WTC11 (cell line): ENCODE data around the gene SPATA13. TPM values are rescaled to one million over a fixed set of nuclear protein-coding genes. Genes with fewer than 3 reads are reported as not detected.

Experiments
- ATAC-seq: fragments of 200-7000 bp; cut with Tn5 transposase; 2 replicates; pipeline ENCODE4 v1.10.0; 2021; ENCODE audit warnings: mild to moderate bottlenecking, moderate library complexity
- CTCF ChIA-PET: fragments of 300-600 bp; sonication (Branson Sonifier 250); formaldehyde crosslinking; loops from one replicate; lab custom pipeline; 2021; ENCODE audit warnings: antibody characterized with exemption; lab: Charles Lee
- POLR2A ChIA-PET: fragments of 350-600 bp; sonication (Branson Sonifier 250); formaldehyde crosslinking; loops from one replicate; lab custom pipeline; 2021; ENCODE audit warnings: antibody characterized with exemption; lab: Charles Lee
- DNase-seq: peaks from one replicate; pipeline ENCODE4 v3.0.0; 2021; ENCODE audit warnings: low spot score
- H3K27ac Mint-ChIP-seq: 2 replicates; pipeline ENCODE4 v1.8.0; 2021; ENCODE audit warnings: mixed read lengths
- H3K27me3 Mint-ChIP-seq: 2 replicates; pipeline ENCODE4 v1.8.0; 2021; ENCODE audit warnings: low read depth, mild to moderate bottlenecking, moderate library complexity, mixed read lengths
- H3K36me3 Mint-ChIP-seq: 2 replicates; pipeline ENCODE4 v1.8.0; 2021; ENCODE audit warnings: mixed read lengths
- H3K4me1 Mint-ChIP-seq: 2 replicates; pipeline ENCODE4 v1.8.0; 2022; ENCODE audit warnings: mixed read lengths
- H3K4me3 Mint-ChIP-seq: 2 replicates; pipeline ENCODE4 v1.8.0; 2021; ENCODE audit warnings: mild to moderate bottlenecking, moderate library complexity, mixed read lengths
- H3K9me3 Mint-ChIP-seq: 2 replicates; pipeline ENCODE4 v1.8.0; 2021; ENCODE audit warnings: mixed read lengths
- ARID4B ChIP-seq: sonication (generic); formaldehyde crosslinking; IDR thresholded peaks from 2 replicates; pipeline ENCODE4 v1.8.0; 2023; ENCODE audit warnings: missing genetic modification reagents, mild to moderate bottlenecking, borderline replicate concordance
- ATF2 ChIP-seq: sonication (generic); formaldehyde crosslinking; IDR thresholded peaks from 2 replicates; pipeline ENCODE4 v1.8.1; 2022; ENCODE audit warnings: low read depth, missing genetic modification reagents, borderline replicate concordance
- E2F1 ChIP-seq: sonication (generic); formaldehyde crosslinking; IDR thresholded peaks from 2 replicates; pipeline ENCODE4 v1.8.0; 2022; ENCODE audit warnings: mild to moderate bottlenecking, missing genetic modification reagents
- ETV6 ChIP-seq: sonication (generic); formaldehyde crosslinking; IDR thresholded peaks from 2 replicates; pipeline ENCODE4 v1.8.1; 2022; ENCODE audit warnings: mild to moderate bottlenecking, missing genetic modification reagents
- JUN ChIP-seq: sonication (generic); formaldehyde crosslinking; IDR thresholded peaks from 2 replicates; pipeline ENCODE4 v1.8.0; 2023; ENCODE audit warnings: mild to moderate bottlenecking, missing genetic modification reagents
- KAT7 ChIP-seq: sonication (generic); formaldehyde crosslinking; IDR thresholded peaks from 2 replicates; pipeline ENCODE4 v1.8.1; 2023; ENCODE audit warnings: missing genetic modification reagents, mild to moderate bottlenecking, borderline replicate concordance
- NR1H2 ChIP-seq: sonication (generic); formaldehyde crosslinking; IDR thresholded peaks from 2 replicates; pipeline ENCODE4 v1.9.0; 2021; ENCODE audit warnings: mild to moderate bottlenecking, moderate library complexity, missing genetic modification reagents
- SMAD4 ChIP-seq: sonication (generic); formaldehyde crosslinking; IDR thresholded peaks from 2 replicates; pipeline ENCODE4 v1.8.0; 2022; ENCODE audit warnings: mild to moderate bottlenecking, missing genetic modification reagents
- TCF7 ChIP-seq: sonication (generic); formaldehyde crosslinking; IDR thresholded peaks from 2 replicates; pipeline ENCODE4 v1.8.0; 2022; ENCODE audit warnings: mild to moderate bottlenecking, low read depth, missing genetic modification reagents, moderate library complexity
- TEAD4 ChIP-seq: sonication (generic); formaldehyde crosslinking; IDR thresholded peaks from 2 replicates; pipeline ENCODE4 v1.8.0; 2022; ENCODE audit warnings: mild to moderate bottlenecking, missing genetic modification reagents
- ZBTB21 ChIP-seq: sonication (generic); formaldehyde crosslinking; IDR thresholded peaks from 2 replicates; pipeline ENCODE4 v1.8.1; 2023; ENCODE audit warnings: mild to moderate bottlenecking, missing genetic modification reagents, borderline replicate concordance
- ZNF121 ChIP-seq: sonication (generic); formaldehyde crosslinking; IDR thresholded peaks from 2 replicates; pipeline ENCODE4 v1.8.0; 2023; ENCODE audit warnings: missing genetic modification reagents
- ZNF219 ChIP-seq: sonication (generic); formaldehyde crosslinking; IDR thresholded peaks from 2 replicates; pipeline ENCODE4 v1.8.0; 2023; ENCODE audit warnings: missing genetic modification reagents, mild to moderate bottlenecking, borderline replicate concordance
- ZNF671 ChIP-seq: fragments of 250-450 bp; sonication (Bioruptor Pico); IDR thresholded peaks from 2 replicates; pipeline ENCODE4 v1.8.0; 2021; ENCODE audit warnings: mild to moderate bottlenecking
- ZSCAN18 ChIP-seq: fragments of 250-450 bp; sonication (Bioruptor Pico); IDR thresholded peaks from 2 replicates; pipeline ENCODE4 v2.1.2; 2022; ENCODE audit warnings: mild to moderate bottlenecking, moderate library complexity
- total RNA-seq: library from RNA; stranded (reverse); gene quantifications from 3 replicates; pipeline ENCODE4 v1.2.3, GENCODE V29; 2021
- TF ChIP-seq, protein P1 (sequence below): sonication (generic); formaldehyde crosslinking; IDR thresholded peaks from 2 replicates; pipeline ENCODE4 v1.8.1; 2023; ENCODE audit warnings: mild to moderate bottlenecking, missing genetic modification reagents
- TF ChIP-seq, protein P2 (sequence below): sonication (generic); formaldehyde crosslinking; IDR thresholded peaks from 2 replicates; pipeline ENCODE4 v1.8.0; 2022; ENCODE audit warnings: mild to moderate bottlenecking, missing genetic modification reagents
- TF ChIP-seq, protein P3 (sequence below): sonication (generic); formaldehyde crosslinking; IDR thresholded peaks from 2 replicates; pipeline ENCODE4 v1.8.1; 2023; ENCODE audit warnings: mild to moderate bottlenecking, missing genetic modification reagents

Gene SPATA13
- total RNA-seq, 1 experiment from 2014 or later: 29.0 TPM

GRCh38 chr13:24276306-24276705 lies 115.8 kb downstream of the SPATA13 start:
- TF ChIP-seq, protein P1, sequence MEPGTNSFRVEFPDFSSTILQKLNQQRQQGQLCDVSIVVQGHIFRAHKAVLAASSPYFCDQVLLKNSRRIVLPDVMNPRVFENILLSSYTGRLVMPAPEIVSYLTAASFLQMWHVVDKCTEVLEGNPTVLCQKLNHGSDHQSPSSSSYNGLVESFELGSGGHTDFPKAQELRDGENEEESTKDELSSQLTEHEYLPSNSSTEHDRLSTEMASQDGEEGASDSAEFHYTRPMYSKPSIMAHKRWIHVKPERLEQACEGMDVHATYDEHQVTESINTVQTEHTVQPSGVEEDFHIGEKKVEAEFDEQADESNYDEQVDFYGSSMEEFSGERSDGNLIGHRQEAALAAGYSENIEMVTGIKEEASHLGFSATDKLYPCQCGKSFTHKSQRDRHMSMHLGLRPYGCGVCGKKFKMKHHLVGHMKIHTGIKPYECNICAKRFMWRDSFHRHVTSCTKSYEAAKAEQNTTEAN (CRISPR knock-in tag): no peak
- no peak for TF ChIP-seq JUN
- TF ChIP-seq ATF2 (CRISPR knock-in tag): no peak
- TF ChIP-seq E2F1: no peak
- no peak for TF ChIP-seq KAT7 (CRISPR knock-in tag)
- TF ChIP-seq ZNF671 (CRISPR knock-in tag): no peak
- no peak overlapping the region for H3K27ac Mint-ChIP-seq
- peaks cover 7% of the 10 kb centered on the region for H3K4me1 Mint-ChIP-seq
- ChIA-PET CTCF (no interaction called here), POLR2A (no interaction called here)
- H3K9me3 Mint-ChIP-seq: peaks cover 6% of the 10 kb centered on the region; the same call in 1 of the 2 replicates
- ATAC-seq: no peak
- no peaks in the 10 kb centered on the region for H3K27me3 Mint-ChIP-seq
- no peak overlapping the region for H3K4me3 Mint-ChIP-seq
- no peak for DNase-seq
- 0 out of 2 replicates have a peak, but pooled peaks cover 5% of the 10 kb centered on the region for H3K36me3 Mint-ChIP-seq

GRCh38 chr13:24276861-24277260 lies 116.3 kb downstream of the SPATA13 start:
- H3K9me3 Mint-ChIP-seq: peaks cover 6% of the 10 kb centered on the region; the same call in 1 of the 2 replicates
- no peak overlapping the region for H3K4me3 Mint-ChIP-seq
- H3K27ac Mint-ChIP-seq: no peak overlapping the region
- peaks cover 1% of the 10 kb centered on the region for H3K4me1 Mint-ChIP-seq
- POLR2A ChIA-PET: no interaction called here
- ATAC-seq (no peak), DNase-seq (no peak)
- CTCF ChIA-PET: no interaction called here
- H3K36me3 Mint-ChIP-seq: 0 out of 2 replicates have a peak, but pooled peaks cover 5% of the 10 kb centered on the region
- no peaks in the 10 kb centered on the region for H3K27me3 Mint-ChIP-seq
- TF ChIP-seq ETV6 (CRISPR knock-in tag) (no peak), ZNF219 (CRISPR knock-in tag) (no peak), ZNF121 (CRISPR knock-in tag) (no peak), SMAD4 (CRISPR knock-in tag) (no peak), ARID4B (CRISPR knock-in tag) (no peak), ZBTB21 (CRISPR knock-in tag) (no peak), TCF7 (no peak), NR1H2 (CRISPR knock-in tag) (no peak), TEAD4 (CRISPR knock-in tag) (no peak), ZSCAN18 (no peak)
- TF ChIP-seq, protein P2, sequence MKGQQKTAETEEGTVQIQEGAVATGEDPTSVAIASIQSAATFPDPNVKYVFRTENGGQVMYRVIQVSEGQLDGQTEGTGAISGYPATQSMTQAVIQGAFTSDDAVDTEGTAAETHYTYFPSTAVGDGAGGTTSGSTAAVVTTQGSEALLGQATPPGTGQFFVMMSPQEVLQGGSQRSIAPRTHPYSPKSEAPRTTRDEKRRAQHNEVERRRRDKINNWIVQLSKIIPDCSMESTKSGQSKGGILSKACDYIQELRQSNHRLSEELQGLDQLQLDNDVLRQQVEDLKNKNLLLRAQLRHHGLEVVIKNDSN (CRISPR knock-in tag): no peak
- TF ChIP-seq, protein P1 (CRISPR knock-in tag): no peak
- TF ChIP-seq, protein P3, sequence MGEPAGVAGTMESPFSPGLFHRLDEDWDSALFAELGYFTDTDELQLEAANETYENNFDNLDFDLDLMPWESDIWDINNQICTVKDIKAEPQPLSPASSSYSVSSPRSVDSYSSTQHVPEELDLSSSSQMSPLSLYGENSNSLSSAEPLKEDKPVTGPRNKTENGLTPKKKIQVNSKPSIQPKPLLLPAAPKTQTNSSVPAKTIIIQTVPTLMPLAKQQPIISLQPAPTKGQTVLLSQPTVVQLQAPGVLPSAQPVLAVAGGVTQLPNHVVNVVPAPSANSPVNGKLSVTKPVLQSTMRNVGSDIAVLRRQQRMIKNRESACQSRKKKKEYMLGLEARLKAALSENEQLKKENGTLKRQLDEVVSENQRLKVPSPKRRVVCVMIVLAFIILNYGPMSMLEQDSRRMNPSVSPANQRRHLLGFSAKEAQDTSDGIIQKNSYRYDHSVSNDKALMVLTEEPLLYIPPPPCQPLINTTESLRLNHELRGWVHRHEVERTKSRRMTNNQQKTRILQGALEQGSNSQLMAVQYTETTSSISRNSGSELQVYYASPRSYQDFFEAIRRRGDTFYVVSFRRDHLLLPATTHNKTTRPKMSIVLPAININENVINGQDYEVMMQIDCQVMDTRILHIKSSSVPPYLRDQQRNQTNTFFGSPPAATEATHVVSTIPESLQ (CRISPR knock-in tag): no peak
